ENCODE data around the gene PRR14.
A peak's percentile ranks its signal among the peaks of the same experiment; 100 is the strongest.
"Not testable (repeated sequence)": the region's sequence is repeated elsewhere in the genome, so short reads cannot be mapped to it uniquely, and the experiment has no call there.

Gene PRR14

DNA sequence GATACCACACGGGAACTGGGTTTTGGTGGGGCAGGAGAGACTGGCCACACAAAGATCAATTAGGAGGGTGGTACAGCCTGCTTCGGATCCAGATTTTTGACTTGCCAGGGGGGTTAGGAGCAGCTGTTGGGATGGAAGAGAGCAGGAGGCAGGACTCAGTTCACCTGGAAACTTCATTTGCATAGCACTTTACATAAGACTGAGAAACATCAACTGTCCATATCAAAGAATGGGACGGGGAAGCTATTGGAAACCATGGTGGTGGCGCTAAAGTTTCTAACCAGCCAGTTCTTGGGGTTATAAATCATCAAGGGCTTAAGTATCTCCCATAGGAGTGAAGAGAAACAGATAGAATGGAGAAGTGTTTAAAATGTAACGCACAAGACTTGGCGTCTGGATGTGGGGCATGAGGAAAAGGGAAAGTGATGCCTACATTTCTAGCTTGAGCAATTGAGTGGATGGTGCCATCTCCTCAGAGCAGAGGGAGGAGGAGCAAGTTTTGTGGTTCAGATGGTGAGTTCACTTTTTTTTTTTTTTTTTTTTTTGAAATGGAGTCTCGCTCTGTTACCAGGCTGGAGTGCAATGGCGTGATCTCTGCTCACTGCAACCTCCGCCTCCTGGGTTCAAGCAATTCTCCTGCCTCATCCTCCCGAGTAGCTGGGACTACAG lies 41.8 kb downstream of the PRR14 start:
- DNase-seq (ENCODE audit: low read depth), result no peak

DNA sequence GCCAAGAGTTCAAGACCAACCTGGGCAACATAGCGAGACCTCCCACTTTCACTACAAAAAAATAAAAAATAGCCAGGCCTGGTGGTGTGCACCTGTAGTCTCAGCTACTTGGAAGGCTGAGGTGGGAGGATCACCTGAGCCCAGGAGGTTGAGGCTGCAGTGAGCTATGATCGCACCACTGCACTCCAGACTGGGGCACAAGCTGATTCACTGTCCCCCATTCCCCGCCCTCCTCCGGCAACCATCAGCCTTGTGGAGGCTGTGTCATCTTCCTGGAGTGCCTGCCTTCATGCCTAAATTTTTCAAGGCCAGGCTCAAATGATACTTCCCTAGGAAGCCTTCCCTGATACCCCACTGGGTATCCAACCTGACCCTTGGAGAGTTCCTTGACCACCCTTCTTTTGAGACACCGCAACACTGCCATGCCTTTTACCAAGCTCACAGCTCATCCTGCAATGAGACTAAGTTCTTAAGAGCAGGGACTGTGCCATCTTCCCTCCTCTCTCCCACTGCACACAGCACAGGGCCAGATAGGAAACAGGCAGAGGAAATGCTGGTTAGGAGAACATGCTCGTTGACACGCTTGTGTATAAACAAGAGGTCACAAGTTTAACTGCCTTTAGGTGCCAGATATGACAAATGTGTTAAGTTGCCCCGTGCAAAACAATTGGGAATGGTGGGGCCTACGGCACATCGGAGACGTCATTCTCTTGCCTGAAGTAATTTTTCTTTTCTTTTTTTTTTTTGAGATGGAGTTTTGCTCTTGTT lies 44.4 kb downstream of the PRR14 start:
- no peak for DNase-seq (ENCODE audit: low read depth)

DNA sequence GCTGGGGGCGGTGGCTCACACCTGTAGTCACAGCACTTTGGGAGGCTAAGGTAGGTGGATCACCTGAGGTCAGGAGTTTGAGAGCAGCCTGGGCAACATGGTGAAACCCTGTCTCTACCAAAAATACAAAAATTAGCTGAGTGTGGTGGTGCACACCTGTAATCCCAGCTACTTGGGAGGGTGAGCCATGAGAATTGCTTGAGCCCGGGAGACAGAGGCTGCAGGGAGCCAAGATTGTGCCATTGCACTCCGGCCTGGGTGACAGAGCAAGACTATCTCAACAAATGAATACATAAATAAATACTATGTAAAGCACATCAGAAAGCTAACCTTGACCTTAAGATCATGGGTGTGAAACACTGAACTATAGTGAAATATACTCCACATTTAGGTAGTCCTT lies 45.9 kb downstream of the PRR14 start:
- not testable (repeated sequence) for DNase-seq (ENCODE audit: low read depth)

DNA sequence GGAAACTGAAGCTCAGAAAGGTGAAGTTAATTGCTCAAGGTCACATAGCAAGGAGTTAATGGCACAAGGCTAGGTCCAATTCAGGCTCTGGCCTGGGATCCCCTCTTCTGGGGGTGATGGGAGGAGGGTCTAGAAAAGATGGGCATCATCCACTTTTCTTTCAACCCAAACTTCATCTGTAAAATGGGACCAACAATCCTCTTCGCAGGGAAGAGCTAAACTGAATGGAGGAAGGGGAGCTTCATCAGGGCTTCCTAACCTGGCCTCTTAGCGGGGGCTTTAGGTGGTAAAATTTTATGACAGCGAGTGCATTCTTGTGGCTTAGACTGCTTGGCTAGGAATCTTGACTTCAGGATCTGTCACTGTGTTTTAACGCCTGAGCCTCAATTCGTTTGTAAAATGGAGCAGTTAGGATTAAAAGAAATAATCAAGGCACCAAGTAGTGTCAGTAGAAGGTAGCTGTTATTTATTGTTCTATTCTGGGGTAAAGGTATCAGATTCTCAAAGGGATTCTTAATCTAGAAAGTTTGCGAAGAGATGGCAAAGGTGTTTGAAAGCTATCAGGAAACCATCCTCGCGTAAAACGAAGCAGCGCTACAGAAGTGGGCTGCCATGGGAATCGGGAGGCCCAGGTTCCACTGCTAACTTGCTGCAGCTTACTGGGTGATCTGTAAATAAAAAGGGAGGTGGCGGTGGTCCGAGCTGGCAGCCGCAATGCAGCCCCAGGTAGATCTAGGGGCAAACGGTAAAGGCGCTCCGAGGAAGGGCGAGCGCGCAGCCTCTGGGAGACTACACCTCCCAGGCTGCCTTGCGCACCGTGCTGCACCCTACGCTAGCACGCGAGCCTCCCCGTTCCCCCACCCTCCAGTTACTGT lies 46.7 kb downstream of the PRR14 start:
- DNase-seq (ENCODE audit: low read depth), result no peak

DNA sequence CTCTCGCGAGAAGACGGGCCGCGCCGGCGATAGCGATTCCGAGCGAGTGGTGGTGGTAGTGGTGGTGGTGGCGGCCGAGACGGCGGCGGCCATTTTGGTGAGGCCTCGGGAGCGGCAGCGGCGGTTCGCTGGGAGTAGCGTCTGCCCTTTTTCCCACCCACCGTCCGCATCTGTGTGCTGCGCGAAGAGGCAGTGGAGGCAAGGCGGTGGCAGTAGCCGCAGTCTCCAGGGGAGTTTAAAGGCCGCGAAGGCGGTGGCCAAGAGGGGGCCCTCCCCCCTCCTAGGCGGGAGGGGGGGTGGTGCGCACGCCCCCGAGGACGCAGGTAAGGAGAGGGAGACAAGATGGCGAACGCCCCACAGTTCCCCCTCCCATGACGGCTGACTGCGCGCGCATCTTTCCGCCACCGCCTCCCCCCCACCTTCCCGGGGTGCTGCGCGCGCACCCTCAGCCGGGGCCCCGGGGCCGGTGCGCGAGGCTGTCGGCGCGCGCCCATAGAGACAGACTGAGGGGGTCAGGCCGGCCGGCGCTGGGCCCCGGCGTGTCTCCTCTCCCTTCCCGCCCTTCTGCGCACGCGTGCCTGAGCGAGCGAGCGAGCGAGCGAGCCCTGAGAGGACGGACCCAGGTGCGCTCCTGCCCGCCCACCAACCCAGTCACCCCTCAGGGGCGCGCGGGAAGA lies 47.5 kb downstream of the PRR14 start:
- peak; percentile 98 for DNase-seq (ENCODE audit: low read depth)

DNA sequence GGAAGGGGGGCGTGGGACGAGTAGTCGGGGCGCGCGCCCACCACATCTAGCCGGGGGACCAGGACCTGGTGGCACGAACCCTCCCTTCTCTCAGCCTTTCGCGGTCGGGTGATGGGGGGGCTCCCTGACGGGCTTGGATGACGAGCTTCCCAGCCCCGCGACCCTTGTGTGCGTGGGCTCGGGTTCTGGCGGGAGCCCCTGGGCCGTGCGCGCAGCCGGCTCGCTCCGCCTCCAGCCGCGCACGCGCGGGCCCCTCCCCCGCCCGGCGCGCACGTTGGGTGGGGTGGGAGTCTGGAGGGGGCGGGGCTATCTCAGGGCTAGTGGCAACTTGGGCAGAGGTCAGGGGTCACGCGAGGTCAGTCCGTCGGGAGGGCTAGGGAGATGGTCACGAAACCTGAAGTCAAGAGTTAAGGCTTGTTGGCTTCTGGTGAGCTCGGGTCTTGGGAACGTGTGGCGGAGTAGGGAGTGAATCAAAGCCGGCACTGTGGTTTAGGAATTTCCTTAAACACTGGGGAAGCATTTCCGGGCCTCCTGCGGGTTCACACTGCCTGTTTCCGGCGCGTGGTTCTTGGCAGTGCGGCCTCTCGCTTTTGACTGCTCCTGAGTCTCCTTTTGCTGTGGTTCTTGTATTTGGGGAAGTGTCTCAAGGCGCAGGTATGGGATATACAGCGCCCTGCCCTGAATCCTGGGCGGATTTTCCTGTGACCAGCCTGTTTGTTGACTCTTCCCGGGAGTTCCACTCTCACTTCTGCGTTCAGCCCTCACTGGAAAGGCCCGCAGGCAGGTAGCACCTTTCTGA lies 48.3 kb downstream of the PRR14 start, which contains the start of gene SRCAP:
TSS of gene SRCAP (plus strand) at position 356 of the 799 bp plus-strand sequence. CDS start 1,654 bp downstream, outside the sequence.
- peak; percentile 78 for DNase-seq (ENCODE audit: low read depth)

DNA sequence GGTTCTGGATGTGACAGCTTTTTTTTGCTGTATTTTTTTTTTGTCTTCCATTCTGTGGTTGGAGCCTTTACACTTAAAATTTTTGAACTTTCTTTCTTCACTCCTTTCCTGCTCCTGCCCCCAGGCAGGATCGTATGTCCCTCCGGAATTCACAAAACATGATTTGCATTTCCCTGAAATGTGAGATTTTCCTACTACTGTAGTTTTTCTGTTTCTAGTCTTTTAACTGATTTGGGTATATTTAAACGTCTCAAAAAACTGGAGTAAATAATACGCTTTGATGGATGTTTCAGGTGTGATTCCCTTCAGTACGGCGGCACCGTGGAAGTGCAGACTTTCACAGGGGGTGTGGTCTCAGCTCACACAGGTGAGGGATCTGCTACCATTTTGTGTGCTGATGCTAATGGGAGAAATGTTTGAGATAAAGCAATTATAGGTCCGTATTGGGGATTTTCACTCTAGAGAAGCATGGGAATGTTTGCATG lies 48.9 kb downstream of the PRR14 start:
- no peak for DNase-seq (ENCODE audit: low read depth)

DNA sequence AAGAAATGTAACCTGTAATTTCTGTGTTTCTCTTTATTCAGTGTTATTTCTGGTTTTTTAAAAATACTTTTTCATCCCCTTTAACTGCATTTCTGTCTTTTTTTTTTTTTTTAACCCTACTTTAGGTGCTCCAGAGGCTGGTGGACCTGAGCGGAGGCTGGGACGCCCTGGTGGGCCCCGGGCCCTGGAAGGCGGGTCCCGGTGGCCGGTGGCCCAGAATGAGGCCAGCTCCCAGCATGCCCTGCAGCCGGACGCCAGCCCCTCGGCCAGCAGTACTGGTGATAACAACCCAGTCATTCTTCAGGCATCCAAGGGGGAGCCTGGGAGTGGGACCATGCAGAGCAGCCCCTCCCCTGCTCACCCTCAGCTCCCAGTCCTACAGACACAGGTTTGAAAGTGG lies 49.7 kb downstream of the PRR14 start:
- no peak for DNase-seq (ENCODE audit: low read depth)

DNA sequence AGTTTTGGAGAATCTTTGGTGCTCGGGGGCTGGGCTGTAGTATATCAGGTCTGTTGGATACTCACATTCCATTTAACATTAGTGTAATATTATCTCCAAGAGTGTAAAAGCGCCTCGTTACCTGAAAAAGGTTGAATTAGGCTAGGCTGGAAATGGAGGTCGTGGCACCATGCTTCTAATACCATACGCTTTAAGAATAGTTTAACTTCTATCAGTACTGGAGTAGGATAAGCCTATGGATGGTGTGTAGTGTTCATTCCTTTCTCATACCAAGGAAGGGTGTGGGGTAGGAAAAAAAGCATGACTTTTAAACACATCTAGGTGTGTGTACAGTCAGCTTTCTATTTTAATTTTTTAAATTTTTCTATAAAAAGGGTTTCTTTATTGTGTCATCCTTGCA lies 50.2 kb downstream of the PRR14 start:
- DNase-seq (ENCODE audit: low read depth), result no peak

DNA sequence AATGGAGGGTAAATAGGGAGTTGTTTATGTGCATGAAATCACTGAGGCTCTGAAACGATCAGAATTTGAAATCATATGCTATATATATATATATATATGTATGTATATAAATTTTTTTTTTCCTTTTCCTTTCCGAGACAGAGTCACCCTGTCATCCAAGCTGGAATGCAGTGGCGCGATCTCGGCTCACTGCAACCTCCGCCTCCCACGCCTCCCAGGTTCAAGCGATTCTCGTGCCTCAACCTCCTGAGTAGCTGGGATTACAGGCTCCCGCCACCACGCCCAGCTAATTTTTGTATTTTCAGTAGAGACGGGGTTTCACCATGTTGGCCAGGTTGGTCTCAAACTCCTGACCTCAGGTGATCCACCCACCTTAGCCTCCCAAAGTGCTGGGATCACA lies 52.3 kb downstream of the PRR14 start:
- DNase-seq (ENCODE audit: low read depth), result not testable (repeated sequence)

DNA sequence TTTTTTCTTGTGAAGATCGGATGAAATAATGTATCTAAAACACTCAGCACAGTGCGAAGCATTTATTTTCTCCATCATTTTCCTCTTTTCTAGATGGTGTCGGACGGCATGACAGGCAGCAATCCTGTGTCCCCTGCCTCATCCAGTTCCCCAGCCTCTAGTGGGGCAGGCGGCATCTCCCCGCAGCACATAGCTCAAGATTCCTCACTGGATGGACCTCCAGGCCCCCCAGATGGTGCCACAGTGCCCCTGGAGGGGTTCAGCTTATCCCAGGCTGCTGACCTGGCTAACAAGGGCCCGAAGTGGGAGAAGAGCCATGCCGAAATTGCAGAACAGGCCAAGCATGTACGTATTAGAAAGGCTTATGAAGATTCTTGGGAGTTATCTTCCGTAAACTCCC lies 53.2 kb downstream of the PRR14 start:
- no peak for DNase-seq (ENCODE audit: low read depth)
